Measurements from ENCODE around the gene INSYN2B.
"Not testable (repeated sequence)": the region's sequence is repeated elsewhere in the genome, so short reads cannot be mapped to it uniquely, and the experiment has no call there.

Gene INSYN2B

DNA sequence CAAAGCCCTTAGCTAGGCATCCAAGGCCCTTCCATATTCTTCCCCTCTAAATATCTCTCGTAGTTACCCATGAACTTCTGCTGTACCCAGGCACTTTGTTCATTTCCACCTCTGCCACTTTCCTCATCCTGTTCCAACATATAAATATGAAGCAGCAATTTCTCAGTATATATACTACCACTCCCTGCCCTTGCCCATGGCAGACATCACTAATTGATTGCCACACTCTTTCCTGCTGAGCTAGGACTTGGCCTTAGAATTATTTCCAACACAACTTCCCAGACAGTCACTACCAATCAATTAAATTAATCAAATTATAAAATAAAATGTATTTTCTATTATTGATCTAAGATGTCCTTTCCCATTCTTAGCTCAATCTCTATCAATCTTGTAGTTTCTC, 8.5 kb downstream of the INSYN2B start:
- DNase-seq (ENCODE audit: low read depth in 3 of 3): no peak

DNA sequence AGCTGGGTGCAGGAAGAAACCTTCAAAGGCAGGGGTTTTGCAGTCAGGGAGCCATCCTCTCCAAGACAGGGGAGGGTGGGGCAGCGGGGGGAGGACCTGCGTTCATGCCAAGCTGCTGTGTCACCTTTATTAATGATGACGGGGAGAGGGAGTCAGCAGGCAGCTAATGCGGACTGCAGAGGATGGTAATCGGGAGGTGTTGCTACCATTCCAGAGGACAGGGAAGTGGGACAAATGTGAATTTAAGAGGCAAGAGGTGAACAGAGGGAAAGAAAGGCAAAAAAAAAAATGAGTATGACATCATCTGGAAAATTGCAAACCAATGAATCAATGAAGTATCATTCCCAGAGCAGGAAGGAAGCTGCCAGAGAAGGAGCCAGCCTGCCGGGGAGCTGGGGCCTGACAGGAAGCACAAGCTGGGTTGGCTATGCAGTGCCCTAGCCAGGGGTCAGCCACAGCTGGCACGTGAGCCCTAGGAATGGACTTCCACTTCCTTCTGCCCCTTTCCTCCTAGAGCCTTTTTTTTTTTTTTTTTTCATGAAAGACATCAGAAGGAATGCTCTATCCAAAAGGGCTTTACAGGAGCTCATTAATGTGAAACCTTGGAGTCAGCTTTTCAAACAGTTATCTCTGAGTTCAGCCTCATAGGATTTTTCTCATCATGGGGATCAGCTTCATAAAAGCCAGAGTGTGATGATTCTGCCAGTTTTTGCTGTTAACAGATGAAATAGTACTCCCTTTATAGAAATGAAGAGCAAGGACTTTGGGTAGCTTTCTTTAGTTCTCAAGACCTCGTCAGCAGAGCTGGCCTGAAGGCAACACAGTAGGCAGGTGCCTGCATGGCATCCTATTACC, 9.2 kb downstream of the INSYN2B start:
- no peak for DNase-seq (ENCODE audit: low read depth in 3 of 3)

DNA sequence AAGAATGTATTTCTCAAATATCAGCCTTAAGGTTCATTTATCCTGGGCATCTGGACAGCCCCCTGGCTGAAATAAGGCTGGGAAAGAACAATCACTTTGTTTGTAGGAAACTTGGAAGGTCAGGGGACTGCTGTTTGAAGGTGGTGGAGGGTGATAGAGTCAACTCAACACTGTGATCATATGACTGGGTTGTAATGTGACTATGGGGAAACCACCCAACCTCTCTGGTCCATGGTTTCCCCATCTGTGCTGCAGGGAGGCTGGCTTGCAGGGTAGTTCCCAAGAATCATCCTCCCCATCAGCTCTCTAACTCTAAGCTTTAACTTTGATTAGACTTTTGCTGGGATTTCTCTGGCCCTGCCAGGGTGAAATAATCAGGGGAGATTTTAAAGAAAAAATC, 10.0 kb downstream of the INSYN2B start:
- DNase-seq (ENCODE audit: low read depth in 3 of 3): no peak

DNA sequence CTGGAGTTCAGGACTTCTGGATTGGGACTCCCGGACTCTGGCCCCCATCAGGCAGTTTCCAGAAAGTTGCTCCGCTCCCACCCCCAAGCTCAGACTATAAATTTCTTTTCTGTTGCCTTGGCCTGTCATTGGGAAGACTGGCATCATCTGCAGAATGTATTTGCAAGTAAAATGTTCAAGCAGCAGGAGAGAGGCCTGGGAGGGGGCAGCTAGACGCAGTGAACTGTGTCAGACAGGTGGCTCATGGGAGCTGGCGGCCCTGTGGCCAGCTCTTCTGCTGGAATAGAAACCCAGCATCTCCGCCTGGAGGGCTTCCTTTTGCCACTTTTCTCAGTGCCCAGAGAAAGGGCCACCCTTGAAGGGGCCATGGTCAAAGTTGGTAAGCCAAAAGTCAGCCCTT, 16.0 kb downstream of the INSYN2B start:
- DNase-seq (ENCODE audit: low read depth in 3 of 3): no peak

DNA sequence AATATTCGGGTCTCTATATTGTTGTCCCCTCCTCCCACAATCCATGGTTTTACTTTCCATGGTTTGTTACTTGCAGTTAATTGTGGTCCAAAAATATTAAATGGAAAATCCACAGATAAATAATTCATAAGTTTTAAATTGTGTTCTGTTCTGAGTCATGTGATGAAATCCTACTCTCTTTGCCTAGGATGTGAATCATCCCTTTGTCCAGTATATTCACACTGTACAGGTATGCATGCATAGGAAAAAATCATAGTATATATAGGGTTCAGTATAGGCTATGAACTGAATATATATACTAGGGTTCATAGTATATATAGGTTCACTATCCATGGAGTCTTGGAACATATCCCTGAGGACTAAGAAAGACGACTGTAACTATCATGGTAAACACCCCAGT, 19.6 kb downstream of the INSYN2B start:
- no peak for DNase-seq (ENCODE audit: low read depth in 3 of 3)

DNA sequence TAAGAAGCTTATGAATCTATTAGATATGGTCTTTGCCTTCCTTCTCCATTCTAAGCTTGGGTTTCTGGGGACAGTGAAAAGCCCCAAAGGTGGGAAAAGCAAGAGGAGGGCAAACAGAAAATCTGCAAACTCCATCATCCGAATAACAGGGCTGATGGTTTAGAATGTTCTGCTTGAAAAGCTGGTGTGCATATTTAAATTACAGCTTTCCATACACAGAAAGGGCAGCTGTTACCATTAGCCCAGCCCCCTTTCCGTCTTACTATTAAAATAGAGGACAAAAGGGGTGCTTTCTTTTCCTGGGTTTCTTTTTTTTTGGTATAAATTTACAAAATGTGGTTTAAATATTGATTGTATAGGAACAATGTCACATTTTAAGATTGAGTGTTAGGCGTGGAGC, 22.0 kb downstream of the INSYN2B start:
- no peak for DNase-seq (ENCODE audit: low read depth in 3 of 3)

DNA sequence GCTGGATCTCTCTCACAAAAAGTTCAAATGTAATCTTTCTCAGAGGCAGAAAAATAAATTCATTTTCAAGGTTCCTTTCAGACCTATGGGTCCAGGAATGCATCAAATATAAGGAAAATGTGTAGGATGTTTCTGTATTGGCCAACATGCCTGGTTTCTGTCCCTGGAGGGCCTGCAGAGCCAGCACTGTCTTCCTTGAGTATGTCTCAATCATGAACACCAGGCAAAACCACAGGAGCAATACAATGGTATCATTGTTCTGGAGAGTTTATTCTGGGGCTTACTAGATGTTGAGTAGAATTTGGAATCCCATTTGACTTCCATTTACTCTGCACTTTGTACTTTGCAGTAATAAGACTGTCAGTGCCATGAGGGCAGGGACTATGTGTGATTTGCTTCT, 23.5 kb downstream of the INSYN2B start:
- no peak for DNase-seq (ENCODE audit: low read depth in 3 of 3)

DNA sequence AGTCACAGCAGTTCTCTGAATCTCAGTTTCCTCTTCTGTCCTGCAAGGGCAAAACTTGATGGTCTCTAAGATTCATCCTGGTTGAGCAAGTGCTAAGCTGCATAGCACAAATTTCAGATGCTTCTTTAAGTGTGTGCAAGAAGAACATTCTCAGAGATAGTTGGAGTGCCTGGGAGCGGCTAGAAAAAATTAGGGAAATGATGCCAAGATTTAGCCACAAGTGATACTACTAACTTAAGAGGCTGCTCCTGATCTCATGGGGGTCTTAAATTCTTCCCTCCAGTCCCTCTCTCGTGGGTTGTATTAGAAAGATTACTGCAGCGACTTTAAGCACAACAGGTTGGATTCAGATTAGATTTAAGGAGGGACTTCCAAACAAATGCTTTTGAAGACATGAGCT, 24.2 kb downstream of the INSYN2B start:
- DNase-seq (ENCODE audit: low read depth in 3 of 3): no peak

DNA sequence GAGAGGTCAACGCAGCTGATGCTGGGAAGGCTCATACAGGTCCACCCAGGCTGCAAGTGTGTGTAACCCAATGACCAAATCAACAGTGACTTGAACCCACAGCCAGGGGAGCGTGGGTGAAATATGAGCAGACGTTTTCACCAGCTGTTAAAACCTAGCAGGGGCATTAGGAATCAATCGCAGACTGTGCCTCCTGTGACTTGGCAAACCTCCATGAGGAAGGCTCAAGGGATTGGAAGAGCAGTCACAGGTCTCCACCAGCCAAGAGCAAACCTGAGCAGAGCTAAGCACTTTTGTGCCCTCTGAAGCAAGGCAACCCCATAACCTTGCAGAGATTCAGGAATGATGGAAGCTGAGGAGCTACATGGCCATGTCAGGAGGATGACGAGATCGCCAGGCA, 25.5 kb downstream of the INSYN2B start:
- no peak for DNase-seq (ENCODE audit: low read depth in 3 of 3)

DNA sequence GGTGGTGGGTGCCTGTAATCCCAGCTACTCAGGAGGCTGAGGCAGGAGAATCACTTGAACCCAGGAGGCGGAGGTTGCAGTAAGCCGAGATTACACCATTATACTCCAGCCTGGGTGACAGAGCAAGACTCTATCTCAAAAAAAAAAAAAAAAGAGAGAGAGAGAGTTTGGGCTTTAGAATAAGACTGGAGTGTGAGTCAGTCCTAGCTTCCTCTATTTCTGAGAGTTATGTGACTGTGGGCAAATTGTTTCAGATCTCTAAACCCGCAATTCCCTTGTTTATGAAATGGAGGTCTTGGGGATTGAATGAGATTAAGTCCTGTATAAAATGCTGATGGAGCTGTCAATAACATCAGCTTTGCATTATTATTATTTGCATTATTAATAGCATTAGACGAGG, 27.1 kb downstream of the INSYN2B start:
- not testable (repeated sequence) for DNase-seq (ENCODE audit: low read depth in 3 of 3)

DNA sequence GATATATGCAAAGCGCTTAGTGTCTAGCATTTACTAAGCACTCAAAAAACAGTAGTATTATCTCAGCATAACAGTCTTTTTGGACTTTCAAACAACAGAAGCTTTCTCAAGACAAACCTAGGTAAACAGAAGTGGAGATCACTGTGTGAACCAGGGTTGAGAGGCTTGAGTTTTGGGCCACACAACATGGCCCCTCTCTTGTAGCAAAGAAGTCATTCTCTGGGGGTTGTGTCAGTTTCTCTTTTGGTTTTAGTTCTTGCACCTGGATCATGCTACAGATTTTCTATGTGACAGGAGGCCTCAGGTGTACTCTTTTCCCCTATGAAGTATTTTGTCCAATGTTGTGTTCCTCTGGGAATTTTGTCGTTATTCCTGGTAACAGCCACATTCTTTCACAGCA, 30.0 kb downstream of the INSYN2B start:
- no peak for DNase-seq (ENCODE audit: low read depth in 3 of 3)

DNA sequence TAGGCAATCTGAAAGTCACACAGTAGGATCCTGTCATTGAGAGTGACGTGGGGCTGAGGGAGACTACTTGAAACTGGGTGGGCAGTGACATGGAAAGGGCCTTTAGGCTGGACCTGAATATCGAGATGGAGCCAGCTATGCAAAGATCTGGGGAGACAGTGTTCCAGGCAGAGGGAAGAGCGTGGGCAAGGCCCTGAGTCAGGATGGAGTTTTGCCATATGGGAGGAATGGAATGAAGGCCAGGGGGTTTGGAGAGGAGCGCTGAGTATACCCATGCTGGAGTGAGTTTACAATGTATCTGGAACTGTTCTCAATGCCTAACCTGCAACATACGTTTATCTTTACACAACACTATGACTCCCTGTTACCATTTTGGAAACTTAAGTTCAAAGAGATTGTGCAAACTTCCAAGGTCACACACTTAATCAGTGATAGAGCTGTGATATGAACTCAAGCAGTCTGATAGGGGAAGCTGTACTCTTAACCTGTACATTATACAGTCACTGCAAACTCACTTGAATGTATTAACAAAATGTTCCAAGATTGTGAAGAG, 33.5 kb downstream of the INSYN2B start:
- DNase-seq (ENCODE audit: low read depth in 3 of 3): no peak

DNA sequence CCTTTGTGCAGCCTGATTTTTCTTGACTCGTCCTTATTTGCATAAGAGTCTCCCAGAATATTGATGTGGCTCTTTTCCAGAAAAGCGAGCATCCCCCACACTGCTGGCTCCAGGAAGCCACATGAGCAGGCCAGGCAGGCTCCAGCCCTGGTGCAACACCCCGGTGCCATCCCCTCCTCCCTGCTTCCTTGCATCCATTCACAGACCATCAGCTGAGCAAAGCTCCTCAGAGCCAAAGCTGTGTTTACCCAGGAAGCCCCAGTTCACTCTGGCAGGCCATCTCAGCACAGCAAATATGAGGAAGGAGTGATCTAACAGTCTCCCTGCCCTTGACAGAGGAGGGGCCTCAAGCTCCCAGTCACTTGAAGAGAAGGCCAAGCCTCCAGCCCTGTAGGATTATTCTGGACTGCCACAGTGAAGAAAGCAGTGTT, 34.4 kb downstream of the INSYN2B start:
- no peak for DNase-seq (ENCODE audit: low read depth in 3 of 3)

DNA sequence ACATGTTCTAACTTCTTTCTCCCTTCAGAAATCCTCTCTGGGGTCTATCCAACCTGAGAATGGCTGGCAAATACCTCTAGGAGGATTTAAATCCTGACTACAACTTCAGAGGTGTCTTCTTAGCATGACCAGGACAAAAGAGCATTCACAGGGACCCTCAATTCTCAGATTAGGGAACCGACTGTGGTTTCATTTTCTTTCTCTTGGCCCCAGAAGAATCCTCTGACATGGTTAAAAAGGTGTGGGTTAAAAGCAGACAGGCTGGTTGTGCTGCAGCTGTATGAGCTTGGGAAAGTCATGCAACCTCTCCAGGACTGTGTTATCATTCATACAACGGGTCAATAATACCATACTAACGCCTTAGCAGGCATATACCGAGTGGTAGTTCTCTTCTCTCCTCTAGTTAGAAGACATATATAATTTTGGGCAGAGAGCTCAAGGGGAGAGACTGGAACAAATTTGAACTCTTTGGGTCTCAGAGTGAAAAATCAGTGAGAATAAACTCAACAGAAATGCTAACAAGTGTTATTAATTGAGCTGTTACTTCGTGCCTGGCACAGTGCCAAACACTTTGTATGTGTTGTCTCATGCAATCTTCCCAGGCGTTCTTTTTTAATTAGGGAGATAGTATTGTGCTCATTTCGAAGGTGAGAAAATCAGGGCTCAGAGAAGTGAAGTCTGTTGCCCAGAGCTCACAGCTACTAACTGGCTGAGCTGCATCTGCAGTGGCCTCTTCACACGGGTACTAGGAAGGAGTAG, 35.2 kb downstream of the INSYN2B start:
- DNase-seq (ENCODE audit: low read depth in 3 of 3): no peak

DNA sequence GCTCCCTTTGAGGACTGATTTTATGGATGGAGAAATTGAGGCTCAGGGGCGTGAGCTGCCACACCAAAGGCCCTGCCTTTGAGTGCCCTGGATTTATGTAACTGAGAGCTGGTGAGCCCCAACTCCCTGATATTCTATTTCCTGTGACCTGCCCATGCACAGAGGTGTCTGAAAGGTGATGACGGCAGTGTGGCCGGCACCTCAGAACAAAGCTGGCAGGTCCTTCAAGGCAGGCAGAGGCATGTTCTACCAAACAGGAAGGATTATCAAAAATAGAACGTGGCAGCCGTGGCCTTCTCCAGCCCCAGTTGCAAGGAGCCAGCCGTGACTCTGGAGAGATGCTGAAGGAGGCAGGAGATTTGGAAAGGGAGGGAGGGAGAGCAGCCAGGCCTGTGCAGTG, 36.2 kb downstream of the INSYN2B start:
- no peak for DNase-seq (ENCODE audit: low read depth in 3 of 3)

DNA sequence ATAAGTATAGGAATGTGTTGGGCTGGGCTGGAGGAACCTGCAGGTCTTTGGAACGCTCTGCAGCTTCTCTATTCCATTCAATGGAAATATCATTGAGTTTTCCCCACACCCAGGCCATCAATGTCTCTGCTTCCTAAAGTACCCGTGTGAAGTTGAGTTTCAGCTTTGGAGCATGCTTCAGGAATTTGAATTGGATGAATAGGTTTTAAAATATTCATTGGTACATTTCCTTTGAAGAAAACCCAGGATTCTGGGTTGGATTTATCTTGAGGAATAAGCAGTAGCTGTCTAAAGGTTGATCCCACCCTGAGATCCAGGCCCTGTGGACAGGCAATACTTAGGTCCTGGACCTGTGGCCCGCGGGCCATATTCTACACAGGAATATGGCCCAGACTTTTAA, 37.3 kb downstream of the INSYN2B start:
- no peak for DNase-seq (ENCODE audit: low read depth in 3 of 3)

DNA sequence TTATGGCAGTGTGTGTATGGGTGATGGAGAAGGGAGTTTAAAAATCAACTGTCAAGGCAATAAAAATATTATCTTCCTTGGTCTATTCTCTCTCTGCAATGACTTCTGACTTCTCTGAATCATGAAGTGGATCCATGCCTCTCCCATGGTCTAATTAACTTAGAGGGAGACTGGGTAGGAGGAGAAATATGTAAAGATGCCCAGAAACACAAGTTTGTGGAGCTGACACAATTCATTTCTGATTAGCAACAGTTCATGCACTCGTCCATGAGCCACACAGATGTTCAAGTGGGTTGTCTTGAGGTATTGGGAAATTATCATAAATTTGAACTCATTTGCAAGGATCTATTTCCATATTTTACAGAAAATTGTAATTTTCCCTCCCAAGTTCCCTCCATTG, 38.1 kb downstream of the INSYN2B start:
- DNase-seq (ENCODE audit: low read depth in 3 of 3): no peak

DNA sequence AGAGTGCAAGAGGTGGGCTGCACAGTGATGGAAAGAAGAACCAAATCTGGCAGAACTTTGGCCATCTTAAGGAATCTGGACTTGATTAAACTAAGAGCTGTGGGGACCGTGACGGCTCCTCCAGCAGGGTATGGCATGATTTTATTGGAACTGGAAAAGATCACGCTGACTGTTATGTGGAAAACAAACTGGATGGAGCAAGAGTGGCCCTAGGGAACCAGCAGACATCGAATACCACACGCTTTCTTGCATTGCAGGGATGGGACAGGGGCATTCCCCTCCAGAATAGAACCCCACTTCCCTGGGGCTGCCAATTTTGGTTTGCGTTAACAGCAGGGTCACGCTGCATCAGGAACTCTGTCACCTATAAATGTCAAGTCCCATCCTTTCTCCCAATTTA, 38.8 kb downstream of the INSYN2B start:
- DNase-seq (ENCODE audit: low read depth in 3 of 3): no peak

DNA sequence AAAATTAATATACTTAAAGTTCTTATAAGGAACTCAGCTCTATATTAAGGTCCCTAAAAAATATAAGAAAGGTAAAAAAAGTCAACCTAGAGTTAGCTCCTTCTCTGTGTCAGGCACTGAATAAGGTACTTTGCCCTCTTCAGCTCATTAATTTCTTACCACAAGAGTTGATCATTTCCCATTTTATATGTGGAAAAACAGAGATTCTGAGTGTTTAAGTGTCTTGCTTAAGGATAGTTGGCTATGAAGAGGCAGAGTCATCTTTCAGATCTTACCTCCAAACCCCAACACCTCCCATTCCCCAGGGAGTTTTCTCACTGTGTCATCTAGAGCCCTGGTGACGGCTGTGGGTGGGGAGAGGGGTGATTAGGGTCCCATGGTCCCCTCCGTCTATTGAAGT, 40.6 kb downstream of the INSYN2B start:
- no peak for DNase-seq (ENCODE audit: low read depth in 3 of 3)

DNA sequence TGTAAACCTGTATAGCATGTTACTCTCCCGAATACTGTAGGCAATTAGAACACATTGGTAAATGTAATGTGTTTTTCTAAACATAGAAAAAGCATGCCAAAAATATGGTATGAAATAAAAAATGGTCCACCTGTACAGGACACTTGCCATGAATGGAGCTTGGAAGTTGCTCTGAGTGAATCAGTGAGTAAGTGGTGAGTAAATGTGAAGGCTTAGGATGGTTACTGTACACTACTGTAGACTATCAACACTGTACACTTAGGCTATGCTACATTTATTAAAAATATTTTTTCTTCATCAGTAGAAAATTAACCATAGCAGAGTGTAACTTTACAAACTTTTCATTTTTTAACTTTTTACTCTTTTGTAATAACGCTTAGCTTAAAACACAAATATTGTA, 41.9 kb downstream of the INSYN2B start:
- DNase-seq (ENCODE audit: low read depth in 3 of 3): no peak

DNA sequence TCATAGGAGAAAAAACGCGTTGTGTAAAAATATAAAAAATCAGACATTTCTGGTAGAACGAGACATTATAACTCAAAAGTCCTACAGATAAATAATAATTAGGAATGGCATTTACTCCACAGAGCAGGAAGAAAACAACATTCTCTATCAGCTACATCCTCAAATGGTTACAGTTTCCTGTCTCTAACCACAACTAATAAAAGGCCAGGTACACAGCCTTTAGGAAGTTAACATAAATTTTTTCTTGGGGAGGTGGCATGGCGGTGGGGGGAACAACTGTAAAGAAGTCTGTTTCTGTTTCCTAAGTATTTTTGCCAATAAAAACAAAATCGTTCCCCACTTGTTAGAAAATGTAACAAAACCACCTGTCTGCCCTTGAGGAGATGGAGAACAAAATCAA, 44.5 kb downstream of the INSYN2B start:
- no peak for DNase-seq (ENCODE audit: low read depth in 3 of 3)

DNA sequence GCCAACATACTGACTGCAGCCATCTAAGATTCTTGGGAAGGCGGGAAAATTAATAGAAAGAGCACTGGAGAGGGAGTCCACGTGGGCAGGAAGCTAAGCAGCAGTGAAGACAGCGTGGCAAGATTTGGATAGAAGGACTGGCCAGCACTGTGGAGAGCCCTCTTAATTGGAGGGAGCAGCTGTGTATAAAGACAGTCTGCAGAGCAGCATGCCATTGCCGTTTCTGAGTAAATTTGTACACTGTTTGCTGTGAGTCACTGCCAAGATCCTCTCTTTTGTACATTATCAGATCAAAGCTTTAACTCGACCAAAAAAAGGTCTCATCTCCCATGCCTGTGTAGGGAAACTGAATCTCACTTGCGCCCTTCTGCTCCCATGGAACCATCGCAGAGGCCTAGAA, 45.3 kb downstream of the INSYN2B start:
- DNase-seq (ENCODE audit: low read depth in 3 of 3): no peak

DNA sequence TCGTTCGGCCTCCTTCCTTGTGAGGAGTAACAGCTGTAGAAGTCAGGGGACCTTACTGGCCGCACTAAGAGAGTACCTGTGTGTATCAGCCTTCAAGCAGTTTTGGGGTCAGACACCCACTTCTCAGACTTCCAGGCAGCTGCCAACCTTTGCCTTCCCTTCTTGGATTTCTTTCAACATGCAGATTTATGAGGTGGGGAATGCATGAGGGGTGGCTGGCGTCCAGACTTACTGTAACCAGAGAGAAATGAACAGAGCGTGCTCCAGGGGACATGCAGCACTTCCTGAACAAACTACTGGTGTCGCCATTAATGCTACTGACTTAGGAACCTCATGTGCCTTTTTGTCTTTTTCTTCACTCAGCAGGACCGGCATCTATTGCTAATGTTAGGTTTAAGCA, 46.7 kb downstream of the INSYN2B start:
- no peak for DNase-seq (ENCODE audit: low read depth in 3 of 3)
